ENCODE data around the gene RAVER1.

The RAVER1 gene

DNA sequence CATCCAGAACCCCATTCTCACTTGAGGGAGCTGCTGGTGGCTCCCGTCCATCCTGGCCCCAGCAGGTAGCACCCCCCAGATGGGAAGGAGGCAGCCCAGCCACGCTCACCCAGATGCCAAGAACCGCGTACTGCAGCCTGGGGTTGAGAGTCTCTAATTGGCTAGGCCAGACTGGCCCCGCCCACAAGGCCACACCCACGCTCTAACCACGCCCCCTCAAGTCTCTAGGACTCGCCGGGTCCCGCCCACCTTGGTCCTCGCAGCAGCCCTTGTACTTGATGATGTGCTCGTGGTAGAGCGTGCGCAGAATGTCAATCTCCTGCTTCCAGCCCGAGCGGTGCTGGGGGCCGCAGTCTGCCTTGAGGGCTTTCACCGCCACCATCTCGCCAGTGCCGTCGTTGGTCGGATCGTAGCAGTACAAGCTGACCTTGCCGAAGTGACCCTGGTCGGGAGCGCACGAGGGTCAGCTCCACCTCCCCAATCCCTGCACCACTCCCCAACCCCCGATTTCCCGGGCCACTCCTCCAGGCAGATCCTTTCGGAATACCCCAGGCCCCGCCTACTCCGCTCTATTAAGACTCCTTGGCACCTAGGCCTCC lies 20.6 kb upstream of the RAVER1 start:
- TF ChIP-seq SNAI2 (CRISPR knock-in tag; IDR thresholded peaks at IDR 0.05), result no peak
- no peak for TF ChIP-seq ISL1 (CRISPR knock-in tag; IDR thresholded peaks at IDR 0.05)
- no peak for TF ChIP-seq ARNTL (CRISPR knock-in tag; IDR thresholded peaks at IDR 0.05; ENCODE audit: borderline replicate concordance, low read depth)
- TF ChIP-seq ZNF565 (CRISPR knock-in tag; conservative IDR thresholded peaks at IDR 0.05; ENCODE audit: low read depth), result no peak
- no peak for TF ChIP-seq ZFP3 (CRISPR knock-in tag; IDR thresholded peaks at IDR 0.05)
- TF ChIP-seq POU6F1 (CRISPR knock-in tag; IDR thresholded peaks at IDR 0.05; ENCODE audit: borderline replicate concordance, low read depth), result no peak
- TF ChIP-seq TCF4 (CRISPR knock-in tag; IDR thresholded peaks at IDR 0.05; ENCODE audit: borderline replicate concordance), result no peak
- no peak for TF ChIP-seq GLIS3 (CRISPR knock-in tag; IDR thresholded peaks at IDR 0.05)
- TF ChIP-seq, protein P1, sequence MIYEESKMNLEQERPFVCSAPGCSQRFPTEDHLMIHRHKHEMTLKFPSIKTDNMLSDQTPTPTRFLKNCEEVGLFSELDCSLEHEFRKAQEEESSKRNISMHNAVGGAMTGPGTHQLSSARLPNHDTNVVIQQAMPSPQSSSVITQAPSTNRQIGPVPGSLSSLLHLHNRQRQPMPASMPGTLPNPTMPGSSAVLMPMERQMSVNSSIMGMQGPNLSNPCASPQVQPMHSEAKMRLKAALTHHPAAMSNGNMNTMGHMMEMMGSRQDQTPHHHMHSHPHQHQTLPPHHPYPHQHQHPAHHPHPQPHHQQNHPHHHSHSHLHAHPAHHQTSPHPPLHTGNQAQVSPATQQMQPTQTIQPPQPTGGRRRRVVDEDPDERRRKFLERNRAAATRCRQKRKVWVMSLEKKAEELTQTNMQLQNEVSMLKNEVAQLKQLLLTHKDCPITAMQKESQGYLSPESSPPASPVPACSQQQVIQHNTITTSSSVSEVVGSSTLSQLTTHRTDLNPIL (CRISPR knock-in tag; IDR thresholded peaks at IDR 0.05; ENCODE audit: low read depth), result no peak
- TF ChIP-seq PPARA (CRISPR knock-in tag; IDR thresholded peaks at IDR 0.05; ENCODE audit: borderline replicate concordance), result no peak
- no peak for TF ChIP-seq ZFP30 (CRISPR knock-in tag; IDR thresholded peaks at IDR 0.05)
- no peak for TF ChIP-seq OSR1 (CRISPR knock-in tag; IDR thresholded peaks at IDR 0.05)

GRCh38 chr19:10352764-10353671 lies 19.7 kb upstream of the RAVER1 start:
- no peak for ATAC-seq
- no peak for TF ChIP-seq ZNF565 (CRISPR knock-in tag; conservative IDR thresholded peaks at IDR 0.05; ENCODE audit: low read depth)
- TF ChIP-seq TSHZ2 (CRISPR knock-in tag; IDR thresholded peaks at IDR 0.05), result no peak
- no peak for TF ChIP-seq ZFP3 (CRISPR knock-in tag; IDR thresholded peaks at IDR 0.05)
- no peak for TF ChIP-seq ARNTL (CRISPR knock-in tag; IDR thresholded peaks at IDR 0.05; ENCODE audit: borderline replicate concordance, low read depth)
- no peak for TF ChIP-seq PPARA (CRISPR knock-in tag; IDR thresholded peaks at IDR 0.05; ENCODE audit: borderline replicate concordance)
- no peak for TF ChIP-seq CSDC2 (CRISPR knock-in tag; IDR thresholded peaks at IDR 0.05)
- no peak for TF ChIP-seq TCF4 (CRISPR knock-in tag; IDR thresholded peaks at IDR 0.05; ENCODE audit: borderline replicate concordance)
- TF ChIP-seq, protein P2, sequence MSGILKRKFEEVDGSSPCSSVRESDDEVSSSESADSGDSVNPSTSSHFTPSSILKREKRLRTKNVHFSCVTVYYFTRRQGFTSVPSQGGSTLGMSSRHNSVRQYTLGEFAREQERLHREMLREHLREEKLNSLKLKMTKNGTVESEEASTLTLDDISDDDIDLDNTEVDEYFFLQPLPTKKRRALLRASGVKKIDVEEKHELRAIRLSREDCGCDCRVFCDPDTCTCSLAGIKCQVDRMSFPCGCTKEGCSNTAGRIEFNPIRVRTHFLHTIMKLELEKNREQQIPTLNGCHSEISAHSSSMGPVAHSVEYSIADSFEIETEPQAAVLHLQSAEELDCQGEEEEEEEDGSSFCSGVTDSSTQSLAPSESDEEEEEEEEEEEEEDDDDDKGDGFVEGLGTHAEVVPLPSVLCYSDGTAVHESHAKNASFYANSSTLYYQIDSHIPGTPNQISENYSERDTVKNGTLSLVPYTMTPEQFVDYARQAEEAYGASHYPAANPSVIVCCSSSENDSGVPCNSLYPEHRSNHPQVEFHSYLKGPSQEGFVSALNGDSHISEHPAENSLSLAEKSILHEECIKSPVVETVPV (CRISPR knock-in tag; IDR thresholded peaks at IDR 0.05), result no peak
- no peak for TF ChIP-seq TOX (CRISPR knock-in tag; IDR thresholded peaks at IDR 0.05; ENCODE audit: borderline replicate concordance)
- TF ChIP-seq BACH2 (CRISPR knock-in tag; IDR thresholded peaks at IDR 0.05; ENCODE audit: borderline replicate concordance), result no peak
- TF ChIP-seq GLIS3 (CRISPR knock-in tag; IDR thresholded peaks at IDR 0.05), result no peak
- no peak for TF ChIP-seq SNAI2 (CRISPR knock-in tag; IDR thresholded peaks at IDR 0.05)
- TF ChIP-seq ZNF70 (CRISPR knock-in tag; IDR thresholded peaks at IDR 0.05), result no peak
- no peak for TF ChIP-seq RARB (CRISPR knock-in tag; IDR thresholded peaks at IDR 0.05)
- TF ChIP-seq, protein P1 (CRISPR knock-in tag; IDR thresholded peaks at IDR 0.05; ENCODE audit: low read depth), result no peak
- TF ChIP-seq POU6F1 (CRISPR knock-in tag; IDR thresholded peaks at IDR 0.05; ENCODE audit: borderline replicate concordance, low read depth), result no peak

More for the DNA sequence above, 20.6 kb upstream of the RAVER1 start:
- peak; percentile 46; the same call in 2 of the 3 replicates for ATAC-seq
